Measurements from ENCODE around the gene TLCD2. TPM values are rescaled to one million over a fixed set of nuclear protein-coding genes. Genes with fewer than 3 reads are reported as not detected.
"Not testable (repeated sequence)": the region's sequence is repeated elsewhere in the genome, so short reads cannot be mapped to it uniquely, and the experiment has no call there.

Gene TLCD2
- total RNA-seq, 1 experiment from 2014 or later: 1.5 TPM

DNA sequence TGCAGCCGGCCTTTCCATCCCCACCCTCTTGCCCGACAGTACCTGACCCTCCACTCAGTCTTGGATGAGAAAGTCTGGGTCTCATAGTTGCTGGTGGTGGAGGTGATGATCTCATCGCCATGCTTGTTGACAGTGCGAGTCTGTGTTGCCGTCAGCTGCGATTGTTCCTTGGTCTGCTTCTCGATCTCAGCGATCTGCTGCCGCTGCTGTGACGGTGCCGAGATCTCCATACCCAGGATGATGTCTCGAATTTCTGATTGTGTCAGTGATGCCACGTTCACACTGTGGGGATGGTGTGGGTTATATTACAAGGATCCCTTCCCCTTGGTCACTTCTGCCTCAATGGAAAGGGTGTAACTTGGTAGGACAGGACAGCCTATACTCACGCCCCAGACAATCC, 56.4 kb downstream of the TLCD2 start:
- no peaks in the 10 kb centered on the region for H3K4me1 ChIP-seq (ENCODE audit: insufficient read depth, low read length)
- H4K91ac ChIP-seq (ENCODE audit: insufficient read length, low read depth, low read length): no peak overlapping the region
- H4K8ac ChIP-seq (replicated peaks; ENCODE audit: insufficient read length, low read depth, low read length): no peak overlapping the region
- H3K27ac ChIP-seq (ENCODE audit: insufficient read length, low read depth, low read length): no peak overlapping the region
- H4K20me1 ChIP-seq (ENCODE audit: control insufficient read depth, insufficient read depth, insufficient read length): no peaks in the 10 kb centered on the region
- H2BK20ac ChIP-seq (ENCODE audit: low read depth, low read length, poor library complexity, severe bottlenecking): no peak overlapping the region
- H3T11ph ChIP-seq (ENCODE audit: low read length): no peak overlapping the region
- H3K23ac ChIP-seq (ENCODE audit: insufficient read length, low read depth, low read length): no peak overlapping the region
- H3K18ac ChIP-seq (ENCODE audit: insufficient read length, low read depth, low read length): no peak overlapping the region
- WGBS (ENCODE audit: extremely low coverage, insufficient read length, low lambda C conversion rate): no CpG with 5 or more reads among the region's 14 CpGs
- no peaks in the 10 kb centered on the region for H3K79me1 ChIP-seq (ENCODE audit: insufficient read depth, low read depth, low read length, poor library complexity, severe bottlenecking)
- H3K23me2 ChIP-seq (ENCODE audit: insufficient read length, low read depth, low read length, poor library complexity, severe bottlenecking): peaks cover 4% of the 10 kb centered on the region
- no peaks in the 10 kb centered on the region for H3K27me3 ChIP-seq (ENCODE audit: insufficient read depth, low read length)
- H3K14ac ChIP-seq (ENCODE audit: insufficient read depth, low read length): no peak overlapping the region
- Mint-ChIP-seq H3K9me3 (no peaks in the 10 kb centered on the region), H3K4me3 (no peak overlapping the region), H3K27me3 (ENCODE audit: low read depth) (no peaks in the 10 kb centered on the region), H3K36me3 (ENCODE audit: insufficient read depth in 1 of 3, low read depth in 3 of 3) (peaks cover 65 to 83% (median 77%) of the 10 kb centered on the region in 3 experiments), H3K27ac (peak overlapping the region in 1 of 3 experiments; percentile 41; a peak in 1 of 7 replicates), H3K4me1 (peaks cover 4 to 5% of the 10 kb centered on the region in 2 experiments; a peak in 3 of 4 replicates)
- H2BK5ac ChIP-seq (ENCODE audit: insufficient read length, low read length): no peak overlapping the region
- no peak overlapping the region for H2BK12ac ChIP-seq (ENCODE audit: insufficient read length, low read depth, low read length)
- no peak overlapping the region for H3K4me2 ChIP-seq (ENCODE audit: insufficient read depth, insufficient read length, low read length)
- no peaks in the 10 kb centered on the region for H3K9me3 ChIP-seq (ENCODE audit: control insufficient read depth, low read depth, low read length)
- H2AFZ ChIP-seq (ENCODE audit: low read length): no peak overlapping the region
- no peak overlapping the region for H2BK120ac ChIP-seq (ENCODE audit: low read depth, low read length, poor library complexity, severe bottlenecking)
- no peak overlapping the region for H2BK15ac ChIP-seq (ENCODE audit: low read depth, low read length)
- no peak overlapping the region for H4K5ac ChIP-seq (ENCODE audit: insufficient read length, low read depth, low read length)
- TF ChIP-seq, protein P1, sequence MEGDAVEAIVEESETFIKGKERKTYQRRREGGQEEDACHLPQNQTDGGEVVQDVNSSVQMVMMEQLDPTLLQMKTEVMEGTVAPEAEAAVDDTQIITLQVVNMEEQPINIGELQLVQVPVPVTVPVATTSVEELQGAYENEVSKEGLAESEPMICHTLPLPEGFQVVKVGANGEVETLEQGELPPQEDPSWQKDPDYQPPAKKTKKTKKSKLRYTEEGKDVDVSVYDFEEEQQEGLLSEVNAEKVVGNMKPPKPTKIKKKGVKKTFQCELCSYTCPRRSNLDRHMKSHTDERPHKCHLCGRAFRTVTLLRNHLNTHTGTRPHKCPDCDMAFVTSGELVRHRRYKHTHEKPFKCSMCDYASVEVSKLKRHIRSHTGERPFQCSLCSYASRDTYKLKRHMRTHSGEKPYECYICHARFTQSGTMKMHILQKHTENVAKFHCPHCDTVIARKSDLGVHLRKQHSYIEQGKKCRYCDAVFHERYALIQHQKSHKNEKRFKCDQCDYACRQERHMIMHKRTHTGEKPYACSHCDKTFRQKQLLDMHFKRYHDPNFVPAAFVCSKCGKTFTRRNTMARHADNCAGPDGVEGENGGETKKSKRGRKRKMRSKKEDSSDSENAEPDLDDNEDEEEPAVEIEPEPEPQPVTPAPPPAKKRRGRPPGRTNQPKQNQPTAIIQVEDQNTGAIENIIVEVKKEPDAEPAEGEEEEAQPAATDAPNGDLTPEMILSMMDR (conservative IDR thresholded peaks at IDR 0.05): no peak
- no peak overlapping the region for H3K4ac ChIP-seq (ENCODE audit: low read depth, low read length)
- no peaks in the 10 kb centered on the region for H3K79me2 ChIP-seq (ENCODE audit: insufficient read depth, low read length)
- no peak overlapping the region for H3K56ac ChIP-seq (ENCODE audit: insufficient read length, low read depth, low read length)
- DNase-seq: no peak
- H2AK5ac ChIP-seq (ENCODE audit: insufficient read length, low read length): no peak overlapping the region
- no peak overlapping the region for H3K9ac ChIP-seq (ENCODE audit: extremely low read depth, insufficient read length, low read length)

DNA sequence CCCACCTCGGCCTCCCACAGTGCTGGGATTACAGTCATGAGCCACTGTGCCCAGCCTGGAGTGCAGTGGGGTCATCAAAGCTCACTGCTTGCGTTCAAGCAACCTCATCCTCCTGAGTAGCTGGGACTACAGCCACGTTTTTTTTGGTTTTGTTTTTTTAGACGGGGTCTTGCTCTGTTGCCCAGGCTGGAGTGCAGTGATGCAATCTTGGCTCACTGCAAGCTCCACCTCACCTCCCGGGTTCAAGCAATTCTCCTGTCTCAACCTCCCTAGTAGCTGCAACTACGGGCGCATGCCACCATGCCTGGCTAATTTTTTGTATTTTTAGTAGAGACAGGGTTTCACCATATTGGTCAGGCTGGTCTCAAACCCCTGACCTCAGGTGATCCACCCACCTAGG, 57.4 kb downstream of the TLCD2 start:
- H3K79me2 ChIP-seq (ENCODE audit: insufficient read depth, low read length); H3K56ac ChIP-seq (ENCODE audit: insufficient read length, low read depth, low read length); H2BK20ac ChIP-seq (ENCODE audit: low read depth, low read length, poor library complexity, severe bottlenecking); H3K9ac ChIP-seq (ENCODE audit: extremely low read depth, insufficient read length, low read length); H4K5ac ChIP-seq (ENCODE audit: insufficient read length, low read depth, low read length); H3K23ac ChIP-seq (ENCODE audit: insufficient read length, low read depth, low read length); H3K23me2 ChIP-seq (ENCODE audit: insufficient read length, low read depth, low read length, poor library complexity, severe bottlenecking); H3K27ac ChIP-seq (ENCODE audit: insufficient read length, low read depth, low read length); H2BK12ac ChIP-seq (ENCODE audit: insufficient read length, low read depth, low read length); H2BK15ac ChIP-seq (ENCODE audit: low read depth, low read length); DNase-seq; H4K8ac ChIP-seq (replicated peaks; ENCODE audit: insufficient read length, low read depth, low read length); H3K18ac ChIP-seq (ENCODE audit: insufficient read length, low read depth, low read length); H3K14ac ChIP-seq (ENCODE audit: insufficient read depth, low read length); H3K4me1 ChIP-seq (ENCODE audit: insufficient read depth, low read length); H3K79me1 ChIP-seq (ENCODE audit: insufficient read depth, low read depth, low read length, poor library complexity, severe bottlenecking); H2BK120ac ChIP-seq (ENCODE audit: low read depth, low read length, poor library complexity, severe bottlenecking); H3K27ac Mint-ChIP-seq; H3K9me3 ChIP-seq (ENCODE audit: control insufficient read depth, low read depth, low read length); H4K91ac ChIP-seq (ENCODE audit: insufficient read length, low read depth, low read length); H3K27me3 Mint-ChIP-seq (ENCODE audit: low read depth); H2AFZ ChIP-seq (ENCODE audit: low read length); H3K27me3 ChIP-seq (ENCODE audit: insufficient read depth, low read length); H3T11ph ChIP-seq (ENCODE audit: low read length); H2BK5ac ChIP-seq (ENCODE audit: insufficient read length, low read length); H3K4me1 Mint-ChIP-seq; H3K4ac ChIP-seq (ENCODE audit: low read depth, low read length); H3K9me3 Mint-ChIP-seq; H3K4me2 ChIP-seq (ENCODE audit: insufficient read depth, insufficient read length, low read length); H2AK5ac ChIP-seq (ENCODE audit: insufficient read length, low read length); H4K20me1 ChIP-seq (ENCODE audit: control insufficient read depth, insufficient read depth, insufficient read length): not testable (repeated sequence)
- no CpG with 5 or more reads among the region's 7 CpGs for WGBS (ENCODE audit: extremely low coverage, insufficient read length, low lambda C conversion rate)
- peaks cover 56 to 73% (median 67%) of the 10 kb centered on the region in 3 experiments; a peak in 6 of 7 replicates for H3K36me3 Mint-ChIP-seq (ENCODE audit: insufficient read depth in 1 of 3, low read depth in 3 of 3)
- H3K4me3 Mint-ChIP-seq: 0 out of 5 replicates have a peak overlapping the region, but pooled peaks of 1 of the 2 experiments have one; percentile 42

Measured in H9 (cell line).